WTC11 (cell line): ENCODE measurements around the gene TCL1B.

Experiments used
- FOXK1 ChIP-seq: sonication (generic); formaldehyde crosslinking; IDR thresholded peaks from 2 replicates; pipeline ENCODE4 v1.8.0; 2022; ENCODE audit warnings: mild to moderate bottlenecking, moderate library complexity, missing genetic modification reagents
- FOXP1 ChIP-seq: sonication (generic); formaldehyde crosslinking; IDR thresholded peaks from 2 replicates; pipeline ENCODE4 v1.8.0; 2022; ENCODE audit warnings: missing genetic modification reagents, mild to moderate bottlenecking, moderate library complexity, borderline replicate concordance
- HMGXB4 ChIP-seq: sonication (generic); formaldehyde crosslinking; IDR thresholded peaks from 2 replicates; pipeline ENCODE4 v1.8.1; 2023; ENCODE audit warnings: mild to moderate bottlenecking, moderate library complexity, missing genetic modification reagents
- JUN ChIP-seq: sonication (generic); formaldehyde crosslinking; IDR thresholded peaks from 2 replicates; pipeline ENCODE4 v1.8.0; 2023; ENCODE audit warnings: mild to moderate bottlenecking, missing genetic modification reagents
- NR1H2 ChIP-seq: sonication (generic); formaldehyde crosslinking; IDR thresholded peaks from 2 replicates; pipeline ENCODE4 v1.9.0; 2021; ENCODE audit warnings: mild to moderate bottlenecking, moderate library complexity, missing genetic modification reagents
- NR2C2 ChIP-seq: sonication (generic); formaldehyde crosslinking; IDR thresholded peaks from 2 replicates; pipeline ENCODE4 v1.8.0; 2022; ENCODE audit warnings: mild to moderate bottlenecking, missing genetic modification reagents
- SP1 ChIP-seq: sonication (generic); formaldehyde crosslinking; conservative IDR thresholded peaks from 2 replicates; pipeline ENCODE4 v1.8.1; 2022; ENCODE audit warnings: missing genetic modification reagents
- TF ChIP-seq, protein P1 (sequence below): fragments of 200-600 bp; IDR thresholded peaks from 2 replicates; pipeline ENCODE4 v1.8.0; 2022; ENCODE audit warnings: antibody characterized with exemption
- TF ChIP-seq, protein P2 (sequence below): sonication (generic); formaldehyde crosslinking; IDR thresholded peaks from 2 replicates; pipeline ENCODE4 v1.8.0; 2023; ENCODE audit warnings: missing genetic modification reagents, mild to moderate bottlenecking, borderline replicate concordance
- TF ChIP-seq, protein P3 (sequence below): sonication (generic); formaldehyde crosslinking; IDR thresholded peaks from 2 replicates; pipeline ENCODE4 v1.8.1; 2022; ENCODE audit warnings: low read depth, missing genetic modification reagents, borderline replicate concordance
- TF ChIP-seq, protein P4 (sequence below): sonication (generic); formaldehyde crosslinking; conservative IDR thresholded peaks from 2 replicates; pipeline ENCODE4 v1.8.1; 2022; ENCODE audit warnings: mild to moderate bottlenecking, missing genetic modification reagents

DNA sequence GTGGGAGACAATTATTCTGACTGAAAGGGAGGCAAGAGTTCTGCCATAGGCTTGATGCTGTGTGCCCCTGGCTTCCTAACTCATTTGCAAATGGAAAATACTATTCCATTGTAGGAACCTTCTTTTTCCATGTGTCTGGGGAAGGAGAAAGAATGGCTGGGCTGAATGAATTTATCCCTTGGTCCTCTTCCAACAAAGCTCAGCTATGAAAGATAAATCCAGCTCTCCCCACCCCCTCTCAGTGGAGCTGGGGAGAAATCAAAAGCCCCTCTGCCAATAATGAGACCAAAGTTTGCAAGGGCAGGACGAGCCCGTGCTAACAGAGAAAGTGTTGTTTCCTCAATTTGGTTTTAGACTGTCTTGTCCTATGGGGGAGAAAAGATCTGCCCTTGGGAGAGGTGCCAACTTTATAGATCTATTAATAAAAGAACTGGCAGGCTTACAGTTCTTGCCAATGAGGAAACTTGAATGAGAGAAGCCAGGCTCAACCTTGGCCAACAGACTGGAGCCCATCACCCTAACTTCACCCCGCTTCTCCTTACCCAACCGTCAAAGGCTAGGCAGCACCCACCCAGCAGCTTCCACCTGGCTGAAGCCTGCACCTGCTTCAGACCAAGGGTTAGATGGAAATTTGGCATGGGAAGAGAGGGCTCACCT is 8.9 kb upstream of the TCL1B start:
- no peak for TF ChIP-seq FOXP1 (CRISPR knock-in tag)
- TF ChIP-seq, protein P1, sequence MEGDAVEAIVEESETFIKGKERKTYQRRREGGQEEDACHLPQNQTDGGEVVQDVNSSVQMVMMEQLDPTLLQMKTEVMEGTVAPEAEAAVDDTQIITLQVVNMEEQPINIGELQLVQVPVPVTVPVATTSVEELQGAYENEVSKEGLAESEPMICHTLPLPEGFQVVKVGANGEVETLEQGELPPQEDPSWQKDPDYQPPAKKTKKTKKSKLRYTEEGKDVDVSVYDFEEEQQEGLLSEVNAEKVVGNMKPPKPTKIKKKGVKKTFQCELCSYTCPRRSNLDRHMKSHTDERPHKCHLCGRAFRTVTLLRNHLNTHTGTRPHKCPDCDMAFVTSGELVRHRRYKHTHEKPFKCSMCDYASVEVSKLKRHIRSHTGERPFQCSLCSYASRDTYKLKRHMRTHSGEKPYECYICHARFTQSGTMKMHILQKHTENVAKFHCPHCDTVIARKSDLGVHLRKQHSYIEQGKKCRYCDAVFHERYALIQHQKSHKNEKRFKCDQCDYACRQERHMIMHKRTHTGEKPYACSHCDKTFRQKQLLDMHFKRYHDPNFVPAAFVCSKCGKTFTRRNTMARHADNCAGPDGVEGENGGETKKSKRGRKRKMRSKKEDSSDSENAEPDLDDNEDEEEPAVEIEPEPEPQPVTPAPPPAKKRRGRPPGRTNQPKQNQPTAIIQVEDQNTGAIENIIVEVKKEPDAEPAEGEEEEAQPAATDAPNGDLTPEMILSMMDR = no peak
- no peak for TF ChIP-seq SP1 (CRISPR knock-in tag)
- TF ChIP-seq JUN (CRISPR knock-in tag) = no peak
- TF ChIP-seq, protein P2, sequence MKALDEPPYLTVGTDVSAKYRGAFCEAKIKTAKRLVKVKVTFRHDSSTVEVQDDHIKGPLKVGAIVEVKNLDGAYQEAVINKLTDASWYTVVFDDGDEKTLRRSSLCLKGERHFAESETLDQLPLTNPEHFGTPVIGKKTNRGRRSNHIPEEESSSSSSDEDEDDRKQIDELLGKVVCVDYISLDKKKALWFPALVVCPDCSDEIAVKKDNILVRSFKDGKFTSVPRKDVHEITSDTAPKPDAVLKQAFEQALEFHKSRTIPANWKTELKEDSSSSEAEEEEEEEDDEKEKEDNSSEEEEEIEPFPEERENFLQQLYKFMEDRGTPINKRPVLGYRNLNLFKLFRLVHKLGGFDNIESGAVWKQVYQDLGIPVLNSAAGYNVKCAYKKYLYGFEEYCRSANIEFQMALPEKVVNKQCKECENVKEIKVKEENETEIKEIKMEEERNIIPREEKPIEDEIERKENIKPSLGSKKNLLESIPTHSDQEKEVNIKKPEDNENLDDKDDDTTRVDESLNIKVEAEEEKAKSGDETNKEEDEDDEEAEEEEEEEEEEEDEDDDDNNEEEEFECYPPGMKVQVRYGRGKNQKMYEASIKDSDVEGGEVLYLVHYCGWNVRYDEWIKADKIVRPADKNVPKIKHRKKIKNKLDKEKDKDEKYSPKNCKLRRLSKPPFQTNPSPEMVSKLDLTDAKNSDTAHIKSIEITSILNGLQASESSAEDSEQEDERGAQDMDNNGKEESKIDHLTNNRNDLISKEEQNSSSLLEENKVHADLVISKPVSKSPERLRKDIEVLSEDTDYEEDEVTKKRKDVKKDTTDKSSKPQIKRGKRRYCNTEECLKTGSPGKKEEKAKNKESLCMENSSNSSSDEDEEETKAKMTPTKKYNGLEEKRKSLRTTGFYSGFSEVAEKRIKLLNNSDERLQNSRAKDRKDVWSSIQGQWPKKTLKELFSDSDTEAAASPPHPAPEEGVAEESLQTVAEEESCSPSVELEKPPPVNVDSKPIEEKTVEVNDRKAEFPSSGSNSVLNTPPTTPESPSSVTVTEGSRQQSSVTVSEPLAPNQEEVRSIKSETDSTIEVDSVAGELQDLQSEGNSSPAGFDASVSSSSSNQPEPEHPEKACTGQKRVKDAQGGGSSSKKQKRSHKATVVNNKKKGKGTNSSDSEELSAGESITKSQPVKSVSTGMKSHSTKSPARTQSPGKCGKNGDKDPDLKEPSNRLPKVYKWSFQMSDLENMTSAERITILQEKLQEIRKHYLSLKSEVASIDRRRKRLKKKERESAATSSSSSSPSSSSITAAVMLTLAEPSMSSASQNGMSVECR (CRISPR knock-in tag) = no peak
- no peak for TF ChIP-seq HMGXB4
- TF ChIP-seq NR2C2 (CRISPR knock-in tag) = no peak
- TF ChIP-seq NR1H2 (CRISPR knock-in tag) = no peak
- TF ChIP-seq, protein P3, sequence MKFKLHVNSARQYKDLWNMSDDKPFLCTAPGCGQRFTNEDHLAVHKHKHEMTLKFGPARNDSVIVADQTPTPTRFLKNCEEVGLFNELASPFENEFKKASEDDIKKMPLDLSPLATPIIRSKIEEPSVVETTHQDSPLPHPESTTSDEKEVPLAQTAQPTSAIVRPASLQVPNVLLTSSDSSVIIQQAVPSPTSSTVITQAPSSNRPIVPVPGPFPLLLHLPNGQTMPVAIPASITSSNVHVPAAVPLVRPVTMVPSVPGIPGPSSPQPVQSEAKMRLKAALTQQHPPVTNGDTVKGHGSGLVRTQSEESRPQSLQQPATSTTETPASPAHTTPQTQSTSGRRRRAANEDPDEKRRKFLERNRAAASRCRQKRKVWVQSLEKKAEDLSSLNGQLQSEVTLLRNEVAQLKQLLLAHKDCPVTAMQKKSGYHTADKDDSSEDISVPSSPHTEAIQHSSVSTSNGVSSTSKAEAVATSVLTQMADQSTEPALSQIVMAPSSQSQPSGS (CRISPR knock-in tag) = no peak
- no peak for TF ChIP-seq FOXK1 (CRISPR knock-in tag)
- TF ChIP-seq, protein P4, sequence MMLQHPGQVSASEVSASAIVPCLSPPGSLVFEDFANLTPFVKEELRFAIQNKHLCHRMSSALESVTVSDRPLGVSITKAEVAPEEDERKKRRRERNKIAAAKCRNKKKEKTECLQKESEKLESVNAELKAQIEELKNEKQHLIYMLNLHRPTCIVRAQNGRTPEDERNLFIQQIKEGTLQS (CRISPR knock-in tag) = no peak
